Measurements from ENCODE around the gene SEH1L. TPM values are rescaled to one million over a fixed set of nuclear protein-coding genes. Genes with fewer than 3 reads are reported as not detected.

Gene SEH1L
- total RNA-seq, 1 donor from 2014 or later: 48.6 TPM

DNA sequence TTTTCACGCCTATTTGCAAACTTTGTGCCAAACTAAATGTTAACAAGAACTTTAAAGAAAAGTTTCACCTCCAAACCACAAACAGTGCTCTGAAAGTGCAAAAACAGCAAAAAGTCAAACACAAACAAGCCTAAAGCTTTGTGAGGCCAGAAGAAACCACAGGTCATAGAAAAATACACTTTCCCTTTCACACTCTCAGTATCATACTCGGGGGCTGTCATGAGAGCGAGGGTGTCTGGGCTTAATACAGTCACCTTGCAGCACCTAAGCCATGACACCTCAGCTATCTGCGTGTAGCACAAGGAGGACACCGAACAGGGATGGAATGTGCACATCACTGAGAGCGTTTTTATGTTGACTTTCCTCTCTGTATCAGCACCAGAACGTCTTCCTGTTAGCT lies 26.6 kb upstream of the SEH1L start:
- no peak for DNase-seq (ENCODE audit: low spot score)
- no peak overlapping the region for H3K27ac ChIP-seq
- Mint-ChIP-seq H3K4me1 (no peaks in the 10 kb centered on the region), H3K4me3 (no peak overlapping the region), H3K27ac (no peak overlapping the region), H3K36me3 (no peaks in the 10 kb centered on the region), H3K9me3 (no peaks in the 10 kb centered on the region), H3K27me3 (ENCODE audit: insufficient read depth, low read depth) (peaks cover 5% of the 10 kb centered on the region)
- H3K79me2 ChIP-seq (ENCODE audit: low read depth): no peaks in the 10 kb centered on the region
- H3K4me2 ChIP-seq: no peak overlapping the region
- H3K9me3 ChIP-seq (ENCODE audit: low read depth): no peaks in the 10 kb centered on the region
- TF ChIP-seq EZH2phosphoT487 (IDR thresholded peaks at IDR 0.05) (no peak), EZH2 (IDR thresholded peaks at IDR 0.05) (no peak)
- TF ChIP-seq, protein P1, sequence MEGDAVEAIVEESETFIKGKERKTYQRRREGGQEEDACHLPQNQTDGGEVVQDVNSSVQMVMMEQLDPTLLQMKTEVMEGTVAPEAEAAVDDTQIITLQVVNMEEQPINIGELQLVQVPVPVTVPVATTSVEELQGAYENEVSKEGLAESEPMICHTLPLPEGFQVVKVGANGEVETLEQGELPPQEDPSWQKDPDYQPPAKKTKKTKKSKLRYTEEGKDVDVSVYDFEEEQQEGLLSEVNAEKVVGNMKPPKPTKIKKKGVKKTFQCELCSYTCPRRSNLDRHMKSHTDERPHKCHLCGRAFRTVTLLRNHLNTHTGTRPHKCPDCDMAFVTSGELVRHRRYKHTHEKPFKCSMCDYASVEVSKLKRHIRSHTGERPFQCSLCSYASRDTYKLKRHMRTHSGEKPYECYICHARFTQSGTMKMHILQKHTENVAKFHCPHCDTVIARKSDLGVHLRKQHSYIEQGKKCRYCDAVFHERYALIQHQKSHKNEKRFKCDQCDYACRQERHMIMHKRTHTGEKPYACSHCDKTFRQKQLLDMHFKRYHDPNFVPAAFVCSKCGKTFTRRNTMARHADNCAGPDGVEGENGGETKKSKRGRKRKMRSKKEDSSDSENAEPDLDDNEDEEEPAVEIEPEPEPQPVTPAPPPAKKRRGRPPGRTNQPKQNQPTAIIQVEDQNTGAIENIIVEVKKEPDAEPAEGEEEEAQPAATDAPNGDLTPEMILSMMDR (IDR thresholded peaks at IDR 0.05): no peak
- H3K4me3 ChIP-seq: no peak overlapping the region
- no peaks in the 10 kb centered on the region for H4K20me1 ChIP-seq (ENCODE audit: low read depth)
- no peaks in the 10 kb centered on the region for H3K27me3 ChIP-seq
- H3K4me1 ChIP-seq: no peaks in the 10 kb centered on the region
- H3K36me3 ChIP-seq: no peaks in the 10 kb centered on the region
- H2AFZ ChIP-seq (replicated peaks): peak overlapping the region; percentile 61
- H3F3A ChIP-seq (ENCODE audit: low read depth): no peaks in the 10 kb centered on the region
- no peak overlapping the region for H3K9ac ChIP-seq

DNA sequence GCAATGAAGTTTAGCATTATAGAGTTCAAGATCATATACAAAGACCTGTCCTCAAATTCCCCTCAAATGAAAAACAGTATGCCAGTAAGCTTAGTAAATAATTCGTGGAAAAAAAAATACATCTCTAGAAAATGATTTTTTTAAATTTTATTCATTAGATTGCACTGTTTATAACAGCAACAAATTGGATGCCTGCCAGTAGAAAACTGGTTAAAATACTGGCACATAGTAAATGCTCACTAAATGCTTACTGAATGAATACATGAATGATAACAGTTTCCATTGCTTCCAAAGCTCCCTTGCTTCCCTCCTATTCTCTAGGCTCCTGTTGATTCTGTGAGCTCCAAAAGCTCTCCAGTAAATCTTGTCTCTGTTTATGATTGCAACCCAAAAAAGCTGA lies 25.5 kb upstream of the SEH1L start:
- Mint-ChIP-seq H3K4me1 (no peaks in the 10 kb centered on the region), H3K9me3 (no peaks in the 10 kb centered on the region), H3K27me3 (ENCODE audit: insufficient read depth, low read depth) (peaks cover 5% of the 10 kb centered on the region), H3K27ac (no peak overlapping the region), H3K36me3 (no peaks in the 10 kb centered on the region), H3K4me3 (no peak overlapping the region)
- no peaks in the 10 kb centered on the region for H3K27me3 ChIP-seq
- no peak overlapping the region for H3K4me2 ChIP-seq
- no peak for DNase-seq (ENCODE audit: low spot score)
- no peak overlapping the region for H3K27ac ChIP-seq
- no peak overlapping the region for H3K4me3 ChIP-seq
- H3K36me3 ChIP-seq: no peaks in the 10 kb centered on the region
- H2AFZ ChIP-seq (replicated peaks): no peak overlapping the region
- H3K9ac ChIP-seq: no peak overlapping the region
- H3F3A ChIP-seq (ENCODE audit: low read depth): no peaks in the 10 kb centered on the region
- no peak for TF ChIP-seq EZH2 (IDR thresholded peaks at IDR 0.05)
- TF ChIP-seq, protein P1 (IDR thresholded peaks at IDR 0.05): no peak
- TF ChIP-seq EZH2phosphoT487 (IDR thresholded peaks at IDR 0.05): no peak
- H3K79me2 ChIP-seq (ENCODE audit: low read depth): no peaks in the 10 kb centered on the region
- H4K20me1 ChIP-seq (ENCODE audit: low read depth): no peaks in the 10 kb centered on the region
- no peaks in the 10 kb centered on the region for H3K9me3 ChIP-seq (ENCODE audit: low read depth)
- no peaks in the 10 kb centered on the region for H3K4me1 ChIP-seq

DNA sequence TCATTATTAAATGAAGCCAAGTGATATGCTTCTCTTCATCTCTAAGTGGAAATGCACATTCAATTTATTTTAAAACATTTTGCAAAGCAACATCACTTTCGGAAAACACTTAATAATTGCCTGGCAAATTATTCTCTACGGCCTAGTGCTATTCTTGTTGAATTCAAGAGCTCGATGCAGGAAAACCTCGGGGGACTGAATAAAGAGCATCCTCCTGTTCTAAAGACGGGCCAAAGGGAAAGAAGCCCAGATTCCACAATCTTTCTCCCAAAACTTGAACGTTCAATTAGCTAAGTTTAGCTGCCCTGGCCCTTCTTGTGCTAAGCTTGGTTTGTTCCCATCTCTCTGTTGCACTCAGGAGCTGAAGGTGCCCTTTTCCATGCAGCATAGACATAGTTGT lies 23.2 kb upstream of the SEH1L start:
- no peak overlapping the region for H3K9ac ChIP-seq
- no peak overlapping the region for H3K27ac ChIP-seq
- H3K27me3 ChIP-seq: no peaks in the 10 kb centered on the region
- no peaks in the 10 kb centered on the region for H4K20me1 ChIP-seq (ENCODE audit: low read depth)
- Mint-ChIP-seq H3K4me1 (no peaks in the 10 kb centered on the region), H3K36me3 (no peaks in the 10 kb centered on the region), H3K27ac (no peak overlapping the region), H3K9me3 (no peaks in the 10 kb centered on the region), H3K27me3 (ENCODE audit: insufficient read depth, low read depth) (peaks cover 5% of the 10 kb centered on the region), H3K4me3 (no peak overlapping the region)
- no peaks in the 10 kb centered on the region for H3K79me2 ChIP-seq (ENCODE audit: low read depth)
- TF ChIP-seq EZH2 (IDR thresholded peaks at IDR 0.05): no peak
- no peaks in the 10 kb centered on the region for H3K9me3 ChIP-seq (ENCODE audit: low read depth)
- no peak overlapping the region for H3K4me2 ChIP-seq
- H3K4me1 ChIP-seq: no peaks in the 10 kb centered on the region
- no peak overlapping the region for H3K4me3 ChIP-seq
- no peaks in the 10 kb centered on the region for H3F3A ChIP-seq (ENCODE audit: low read depth)
- H2AFZ ChIP-seq (replicated peaks): peak overlapping the region; percentile 34
- H3K36me3 ChIP-seq: no peaks in the 10 kb centered on the region
- no peak for DNase-seq (ENCODE audit: low spot score)

DNA sequence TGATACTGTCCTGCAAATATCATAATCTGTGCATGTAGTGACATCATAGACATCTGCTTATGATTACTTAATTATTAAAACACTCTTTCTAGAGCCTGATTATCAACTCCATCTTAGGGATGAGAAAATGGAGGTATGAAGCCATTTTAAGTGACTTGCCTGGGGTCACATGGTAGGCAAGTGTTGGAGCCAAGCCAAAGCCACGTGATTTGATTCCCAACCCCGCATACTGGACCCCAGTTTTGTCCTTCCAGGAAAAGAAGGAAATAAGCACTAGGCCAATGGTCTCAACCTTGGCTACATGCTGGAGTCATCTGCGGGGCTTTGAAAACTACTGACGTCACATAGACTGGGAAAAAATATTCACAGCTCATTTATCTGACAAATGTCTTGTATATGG lies 19.6 kb upstream of the SEH1L start:
- H3K9me3 ChIP-seq (ENCODE audit: low read depth): no peaks in the 10 kb centered on the region
- no peak for DNase-seq (ENCODE audit: low spot score)
- no peaks in the 10 kb centered on the region for H3F3A ChIP-seq (ENCODE audit: low read depth)
- peaks cover 3% of the 10 kb centered on the region for H3K27me3 Mint-ChIP-seq (ENCODE audit: insufficient read depth, low read depth)
- TF ChIP-seq EZH2 (IDR thresholded peaks at IDR 0.05) (no peak), EZH2phosphoT487 (IDR thresholded peaks at IDR 0.05) (no peak)
- TF ChIP-seq, protein P1 (IDR thresholded peaks at IDR 0.05): no peak
- H3K4me3 ChIP-seq: no peak overlapping the region
- peaks cover 4% of the 10 kb centered on the region for H3K4me1 ChIP-seq
- no peaks in the 10 kb centered on the region for H3K79me2 ChIP-seq (ENCODE audit: low read depth)
- no peak overlapping the region for H3K27ac Mint-ChIP-seq
- no peaks in the 10 kb centered on the region for H3K9me3 Mint-ChIP-seq
- H4K20me1 ChIP-seq (ENCODE audit: low read depth): no peaks in the 10 kb centered on the region
- no peak overlapping the region for H3K4me3 Mint-ChIP-seq
- no peaks in the 10 kb centered on the region for H3K36me3 ChIP-seq
- no peak overlapping the region for H3K4me2 ChIP-seq
- H2AFZ ChIP-seq (replicated peaks): no peak overlapping the region
- peaks cover under 1% of the 10 kb centered on the region for H3K4me1 Mint-ChIP-seq
- H3K27me3 ChIP-seq: peaks cover 8% of the 10 kb centered on the region
- H3K9ac ChIP-seq: no peak overlapping the region
- H3K27ac ChIP-seq: no peak overlapping the region
- H3K36me3 Mint-ChIP-seq: no peaks in the 10 kb centered on the region
